Measurements from ENCODE around the gene CACNG8.
"Not testable (repeated sequence)": the region's sequence is repeated elsewhere in the genome, so short reads cannot be mapped to it uniquely, and the experiment has no call there.

Gene CACNG8

GRCh38 chr19:54035215-54036178 is 72.8 kb downstream of the CACNG8 start:
- no peak for DNase-seq (ENCODE audit: low read depth)

- DNase-seq (ENCODE audit: low read depth) = not testable (repeated sequence)
Measured at GRCh38 chr19:54036542-54036941, 73.8 kb downstream of the CACNG8 start.
